LHCN-M2 (cell line): ENCODE results near the gene TMOD1. TPM values are rescaled to one million over a fixed set of nuclear protein-coding genes. Genes with fewer than 3 reads are reported as not detected.
"Not testable (repeated sequence)": the region's sequence is repeated elsewhere in the genome, so short reads cannot be mapped to it uniquely, and the experiment has no call there.

Experiments used
- DNase-seq: peaks from one replicate; pipeline ENCODE4 v3.0.0-alpha.2; 2012; ENCODE audit warnings: low read depth
- total RNA-seq: library from RNA; depleted of rRNA; stranded (reverse); fragments of >200 nt; gene quantifications from 2 replicates; pipeline ENCODE4 v1.2.3, GENCODE V29; 2014

TMOD1 gene
- total RNA-seq, 1 experiment from 2014 or later, result not detected

GRCh38 chr9:97498846-97499245, 2.6 kb upstream of the TMOD1 start:
- not testable (repeated sequence) for DNase-seq

- no peak for DNase-seq
Measured at GRCh38 chr9:97500263-97500662, 1.2 kb upstream of the TMOD1 start.

GRCh38 chr9:97500765-97501176, 695 bp upstream of the TMOD1 start:
- DNase-seq, result no peak

GRCh38 chr9:97501972-97502221, 431 bp downstream of the TMOD1 start:
- DNase-seq, result no peak

GRCh38 chr9:97502222-97502983, 937 bp downstream of the TMOD1 start:
- DNase-seq, result no peak

- DNase-seq, result no peak
Measured at GRCh38 chr9:97502984-97503861, 1.8 kb downstream of the TMOD1 start.

- DNase-seq, result no peak
Measured at GRCh38 chr9:97503862-97504210, 2.4 kb downstream of the TMOD1 start.

- DNase-seq, result no peak
Measured at GRCh38 chr9:97504381-97505216, 3.1 kb downstream of the TMOD1 start.

GRCh38 chr9:97505845-97506244, 4.4 kb downstream of the TMOD1 start:
- no peak for DNase-seq

- DNase-seq, result no peak
Measured at GRCh38 chr9:97506306-97506705, 4.8 kb downstream of the TMOD1 start.

- no peak for DNase-seq
Measured at GRCh38 chr9:97506787-97507186, 5.3 kb downstream of the TMOD1 start.

- no peak for DNase-seq
Measured at GRCh38 chr9:97507428-97507984, 6.0 kb downstream of the TMOD1 start.

- no peak for DNase-seq
Measured at GRCh38 chr9:97508852-97509251, 7.4 kb downstream of the TMOD1 start.

- peak; percentile 71 for DNase-seq
Measured at GRCh38 chr9:97510797-97511654, 9.6 kb downstream of the TMOD1 start.

- no peak for DNase-seq
Measured at GRCh38 chr9:97511655-97512427, 10.4 kb downstream of the TMOD1 start.

GRCh38 chr9:97512966-97513560, 11.6 kb downstream of the TMOD1 start:
- no peak for DNase-seq

GRCh38 chr9:97514531-97514930, 13.1 kb downstream of the TMOD1 start:
- no peak for DNase-seq

GRCh38 chr9:97515662-97516061, 14.2 kb downstream of the TMOD1 start:
- no peak for DNase-seq

GRCh38 chr9:97516111-97516510, 14.6 kb downstream of the TMOD1 start:
- DNase-seq, result no peak
